Measurements from ENCODE around the gene GCC2. TPM values are rescaled to one million over a fixed set of nuclear protein-coding genes. Genes with fewer than 3 reads are reported as not detected.
A peak's percentile ranks its signal among the peaks of the same experiment; 100 is the strongest.
"Not testable (repeated sequence)": the region's sequence is repeated elsewhere in the genome, so short reads cannot be mapped to it uniquely, and the experiment has no call there.

GCC2 gene
- total RNA-seq, 2 donors from 2014 or later = 65.5 to 68.7 TPM

DNA sequence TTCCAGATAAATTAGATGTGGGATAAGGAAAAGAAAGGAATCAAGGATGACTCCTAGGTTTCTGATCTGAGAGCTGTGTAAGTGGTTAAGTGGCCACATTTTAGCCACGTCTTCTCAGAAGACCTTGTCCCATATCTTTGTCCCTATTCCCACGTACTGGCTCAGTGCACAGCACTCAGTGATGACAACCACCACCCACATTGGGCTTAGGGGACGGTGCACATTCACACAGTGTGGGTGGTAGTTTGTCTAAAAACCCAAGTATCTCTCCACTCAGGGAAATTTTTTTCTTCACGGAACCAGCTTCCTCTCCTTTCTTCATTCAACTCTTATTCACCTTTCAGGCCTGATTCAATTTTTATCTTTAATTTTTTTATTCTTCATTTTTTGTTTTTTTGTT lies 30.6 kb upstream of the GCC2 start:
- H3K9me3 Mint-ChIP-seq = no peaks in the 10 kb centered on the region
- DNase-seq (no peak), ATAC-seq (replicated peaks in 1 of 2) (no peak)
- H3K4me1 Mint-ChIP-seq (ENCODE audit: low read depth) = no peaks in the 10 kb centered on the region
- peaks cover 19% of the 10 kb centered on the region for H3K27me3 Mint-ChIP-seq (ENCODE audit: low read depth)
- H3K27ac Mint-ChIP-seq = no peak overlapping the region
- H3K36me3 Mint-ChIP-seq (ENCODE audit: insufficient read depth in 2 of 2) = no peaks in the 10 kb centered on the region
- no peak overlapping the region for H3K4me3 Mint-ChIP-seq

DNA sequence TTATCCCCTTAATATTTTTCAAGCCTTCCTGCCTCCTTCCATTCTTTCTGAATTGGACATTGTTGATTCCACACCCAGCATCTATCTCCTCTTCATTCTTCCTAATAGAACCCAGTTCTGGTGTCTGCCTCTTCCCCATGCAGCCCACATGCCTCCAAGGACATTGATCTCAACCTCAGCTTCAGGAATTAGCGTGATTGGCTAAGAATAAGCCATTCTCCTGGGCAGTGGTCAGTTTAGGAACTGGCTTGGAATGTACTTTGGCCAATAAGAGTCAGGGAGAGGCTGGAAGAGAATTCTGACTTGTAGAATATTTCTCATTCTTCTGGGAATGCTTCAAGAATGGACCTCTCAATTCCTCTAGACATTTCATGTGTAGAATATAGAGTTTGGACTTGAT lies 25.9 kb upstream of the GCC2 start:
- H3K27me3 Mint-ChIP-seq (ENCODE audit: low read depth) = peaks cover 20% of the 10 kb centered on the region

GRCh38 chr2:108423502-108424251 lies 25.3 kb upstream of the GCC2 start:
- DNase-seq (no peak), ATAC-seq (replicated peaks in 1 of 2) (no peak)
- H3K4me3 Mint-ChIP-seq = no peak overlapping the region
- H3K27ac Mint-ChIP-seq = no peak overlapping the region
- no peaks in the 10 kb centered on the region for H3K9me3 Mint-ChIP-seq
- no peaks in the 10 kb centered on the region for H3K36me3 Mint-ChIP-seq (ENCODE audit: insufficient read depth in 2 of 2)
- peaks cover 20% of the 10 kb centered on the region for H3K27me3 Mint-ChIP-seq (ENCODE audit: low read depth)
- H3K4me1 Mint-ChIP-seq (ENCODE audit: low read depth) = no peaks in the 10 kb centered on the region

More for the DNA sequence above, 25.9 kb upstream of the GCC2 start:
- DNase-seq (no peak), ATAC-seq (replicated peaks in 1 of 2) (no peak)
- no peaks in the 10 kb centered on the region for H3K36me3 Mint-ChIP-seq (ENCODE audit: insufficient read depth in 2 of 2)
- H3K4me3 Mint-ChIP-seq = no peak overlapping the region
- H3K27ac Mint-ChIP-seq = no peak overlapping the region
- no peaks in the 10 kb centered on the region for H3K9me3 Mint-ChIP-seq
- no peaks in the 10 kb centered on the region for H3K4me1 Mint-ChIP-seq (ENCODE audit: low read depth)

- Mint-ChIP-seq H3K9me3 (peaks cover 0 to 3% of the 10 kb centered on the region in 2 donors), H3K27ac (no peak overlapping the region), H3K4me1 (ENCODE audit: low read depth) (no peaks in the 10 kb centered on the region)
These were observed 20.6 kb upstream of the GCC2 start for GRCh38 chr2:108428286-108429009.

GRCh38 chr2:108435578-108435977 lies 13.4 kb upstream of the GCC2 start:
- not testable (repeated sequence) for H3K4me1 Mint-ChIP-seq (ENCODE audit: low read depth); ATAC-seq (replicated peaks in 1 of 2); H3K36me3 Mint-ChIP-seq (ENCODE audit: insufficient read depth in 2 of 2); H3K9me3 Mint-ChIP-seq; DNase-seq; H3K27me3 Mint-ChIP-seq (ENCODE audit: low read depth); H3K27ac Mint-ChIP-seq; H3K4me3 Mint-ChIP-seq

More at GRCh38 chr2:108428286-108429009, 20.6 kb upstream of the GCC2 start:
- H3K4me3 Mint-ChIP-seq = no peak overlapping the region
- H3K27me3 Mint-ChIP-seq (ENCODE audit: low read depth) = peaks cover 1% of the 10 kb centered on the region
- ATAC-seq (replicated peaks in 1 of 2) (no peak), DNase-seq (no peak)
- H3K36me3 Mint-ChIP-seq (ENCODE audit: insufficient read depth in 2 of 2) = peaks cover 0 to 3% of the 10 kb centered on the region in 2 donors

GRCh38 chr2:108436976-108437375 lies 12.0 kb upstream of the GCC2 start:
- DNase-seq = no peak
- Mint-ChIP-seq H3K27ac (no peak overlapping the region), H3K36me3 (ENCODE audit: insufficient read depth in 2 of 2) (peaks cover 0 to 4% of the 10 kb centered on the region in 2 donors), H3K27me3 (ENCODE audit: low read depth) (no peaks in the 10 kb centered on the region), H3K9me3 (peaks cover 0 to 3% of the 10 kb centered on the region in 2 donors), H3K4me3 (no peak overlapping the region), H3K4me1 (ENCODE audit: low read depth) (peaks cover 6% of the 10 kb centered on the region)
- ATAC-seq (replicated peaks in 1 of 2) = no peak

GRCh38 chr2:108441712-108442111 lies 7.3 kb upstream of the GCC2 start:
- Mint-ChIP-seq H3K9me3 (no peaks in the 10 kb centered on the region), H3K27ac (no peak overlapping the region), H3K4me3 (no peak overlapping the region), H3K27me3 (ENCODE audit: low read depth) (no peaks in the 10 kb centered on the region), H3K4me1 (ENCODE audit: low read depth) (peaks cover 4% of the 10 kb centered on the region), H3K36me3 (ENCODE audit: insufficient read depth in 2 of 2) (no peaks in the 10 kb centered on the region)
- ATAC-seq (replicated peaks in 1 of 2) = no peak
- DNase-seq = no peak

GRCh38 chr2:108444941-108445840 lies 3.8 kb upstream of the GCC2 start:
- DNase-seq = no peak
- no peaks in the 10 kb centered on the region for H3K27me3 Mint-ChIP-seq (ENCODE audit: low read depth)
- no peak overlapping the region for H3K27ac Mint-ChIP-seq
- peaks cover 18% of the 10 kb centered on the region for H3K4me1 Mint-ChIP-seq (ENCODE audit: low read depth)
- ATAC-seq (replicated peaks in 1 of 2) = no peak
- peaks cover 0 to 2% of the 10 kb centered on the region in 2 donors for H3K36me3 Mint-ChIP-seq (ENCODE audit: insufficient read depth in 2 of 2)
- no peak overlapping the region for H3K4me3 Mint-ChIP-seq
- no peaks in the 10 kb centered on the region for H3K9me3 Mint-ChIP-seq

DNA sequence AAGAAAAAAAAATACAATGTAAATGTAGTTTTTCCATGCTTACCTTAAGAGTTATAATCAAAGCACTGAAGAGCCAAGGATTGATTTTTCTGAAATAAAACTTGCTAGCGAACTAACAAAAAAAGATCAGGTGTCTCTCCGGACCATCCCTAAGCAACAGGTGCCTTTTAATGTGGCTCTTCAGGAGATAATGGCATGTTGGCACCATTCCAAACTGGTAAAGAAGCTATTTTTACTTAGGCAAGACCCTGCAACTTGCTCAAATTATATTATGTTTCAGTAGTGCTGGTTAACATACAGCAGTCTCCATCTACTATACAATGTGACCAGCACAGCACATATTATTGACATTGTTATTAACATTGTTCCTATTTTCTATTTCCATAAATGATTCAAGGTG lies 2.3 kb upstream of the GCC2 start:
- ATAC-seq (replicated peaks in 1 of 2) (no peak), DNase-seq (no peak)
- H3K27me3 Mint-ChIP-seq (ENCODE audit: low read depth) = no peaks in the 10 kb centered on the region
- no peaks in the 10 kb centered on the region for H3K9me3 Mint-ChIP-seq
- no peak overlapping the region for H3K27ac Mint-ChIP-seq
- no peak overlapping the region for H3K4me3 Mint-ChIP-seq
- H3K36me3 Mint-ChIP-seq (ENCODE audit: insufficient read depth in 2 of 2) = peaks cover 0 to 4% of the 10 kb centered on the region in 2 donors
- H3K4me1 Mint-ChIP-seq (ENCODE audit: low read depth) = peaks cover 32% of the 10 kb centered on the region

DNA sequence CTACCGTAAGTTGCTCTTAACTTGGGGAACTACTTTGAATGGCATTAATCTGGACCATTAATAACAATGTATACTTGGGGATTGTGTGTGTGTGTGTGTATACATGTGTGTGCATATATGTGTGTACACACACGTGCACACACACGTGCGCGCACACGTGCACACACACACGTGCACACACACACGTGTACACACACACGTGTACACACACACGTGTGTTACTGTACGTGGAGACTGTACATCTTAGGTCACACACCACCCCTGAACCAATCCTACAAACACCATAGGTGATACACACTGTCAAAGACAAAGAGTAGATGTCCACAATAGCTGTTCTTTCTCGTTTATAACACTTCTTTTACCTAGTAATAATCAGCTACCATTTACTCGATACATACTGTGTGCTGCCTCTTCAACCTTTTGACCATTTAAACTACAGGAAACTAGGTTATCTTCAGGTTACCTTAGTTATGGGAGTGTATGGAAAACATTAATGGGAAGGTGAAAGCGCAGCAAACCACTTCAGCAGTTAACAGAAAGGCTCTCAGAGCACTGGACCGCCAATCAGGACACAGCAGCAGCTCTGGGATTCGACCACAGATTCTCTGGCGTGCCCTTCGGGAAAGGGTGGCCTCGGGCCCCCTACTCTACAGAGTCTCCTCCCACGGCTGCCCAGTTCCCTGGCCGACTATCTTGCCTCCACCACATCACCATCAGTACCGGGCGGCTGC lies 894 bp upstream of the GCC2 start:
- DNase-seq = no peak
- H3K4me3 Mint-ChIP-seq = peak overlapping the region; percentile 96
- H3K36me3 Mint-ChIP-seq (ENCODE audit: insufficient read depth in 2 of 2) = peaks cover 5 to 12% of the 10 kb centered on the region in 2 donors
- H3K27me3 Mint-ChIP-seq (ENCODE audit: low read depth) = no peaks in the 10 kb centered on the region
- peak overlapping the region; percentile 89 for H3K27ac Mint-ChIP-seq
- H3K9me3 Mint-ChIP-seq = no peaks in the 10 kb centered on the region
- no peak for ATAC-seq (replicated peaks in 1 of 2)
- peaks cover 46% of the 10 kb centered on the region for H3K4me1 Mint-ChIP-seq (ENCODE audit: low read depth)

GRCh38 chr2:108449410-108450130 lies 564 bp downstream of the GCC2 start:
- peak; percentile 21 to 27 for DNase-seq
- Mint-ChIP-seq H3K27ac (peak overlapping the region; percentile 89), H3K4me1 (ENCODE audit: low read depth) (peaks cover 53% of the 10 kb centered on the region), H3K36me3 (ENCODE audit: insufficient read depth in 2 of 2) (peaks cover 5 to 22% of the 10 kb centered on the region in 2 donors), H3K27me3 (ENCODE audit: low read depth) (no peaks in the 10 kb centered on the region), H3K9me3 (no peaks in the 10 kb centered on the region), H3K4me3 (peak overlapping the region; percentile 96)
- ATAC-seq (replicated peaks in 1 of 2) = no peak

DNA sequence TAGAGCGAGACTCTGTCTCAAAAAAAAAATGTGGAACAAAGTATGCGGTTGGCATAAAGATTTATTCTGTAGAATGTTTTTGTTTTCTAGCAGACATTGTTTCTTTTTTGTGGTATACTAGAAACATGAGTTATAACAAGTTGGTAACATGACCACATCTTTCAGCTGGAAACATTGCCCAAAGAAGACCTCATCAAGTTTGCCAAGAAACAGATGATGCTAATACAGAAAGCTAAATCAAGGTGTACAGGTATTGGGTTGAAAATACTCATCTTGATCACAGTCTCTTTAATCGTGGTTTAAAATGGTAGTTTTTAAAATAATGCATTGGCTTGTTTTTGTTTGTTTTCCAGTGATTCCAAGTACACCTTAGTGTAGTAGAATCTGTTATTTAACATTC lies 1.9 kb downstream of the GCC2 start:
- peak overlapping the region; percentile 89 for H3K27ac Mint-ChIP-seq
- H3K4me1 Mint-ChIP-seq (ENCODE audit: low read depth) = peaks cover 59% of the 10 kb centered on the region
- H3K4me3 Mint-ChIP-seq = peak overlapping the region; percentile 96

More for the DNA sequence above, 1.9 kb downstream of the GCC2 start:
- no peaks in the 10 kb centered on the region for H3K27me3 Mint-ChIP-seq (ENCODE audit: low read depth)
- H3K9me3 Mint-ChIP-seq = no peaks in the 10 kb centered on the region
- DNase-seq = no peak
- H3K36me3 Mint-ChIP-seq (ENCODE audit: insufficient read depth in 2 of 2) = peaks cover 9 to 31% of the 10 kb centered on the region in 2 donors
- no peak for ATAC-seq (replicated peaks in 1 of 2)
